ENCODE results near the gene CCDC88C.
"Not testable (repeated sequence)": the region's sequence is repeated elsewhere in the genome, so short reads cannot be mapped to it uniquely, and the experiment has no call there.

CCDC88C gene

GRCh38 chr14:91249841-91250616, 167.6 kb downstream of the CCDC88C start:
- no peak overlapping the region for H3K4me3 ChIP-seq (ENCODE audit: control insufficient read depth, low read depth, low read length)
- DNase-seq (ENCODE audit: low read depth) = no peak
- no peak for TF ChIP-seq CTCF (conservative IDR thresholded peaks at IDR 0.05; ENCODE audit: control insufficient read depth, insufficient read depth, low read depth, low read length)

DNA sequence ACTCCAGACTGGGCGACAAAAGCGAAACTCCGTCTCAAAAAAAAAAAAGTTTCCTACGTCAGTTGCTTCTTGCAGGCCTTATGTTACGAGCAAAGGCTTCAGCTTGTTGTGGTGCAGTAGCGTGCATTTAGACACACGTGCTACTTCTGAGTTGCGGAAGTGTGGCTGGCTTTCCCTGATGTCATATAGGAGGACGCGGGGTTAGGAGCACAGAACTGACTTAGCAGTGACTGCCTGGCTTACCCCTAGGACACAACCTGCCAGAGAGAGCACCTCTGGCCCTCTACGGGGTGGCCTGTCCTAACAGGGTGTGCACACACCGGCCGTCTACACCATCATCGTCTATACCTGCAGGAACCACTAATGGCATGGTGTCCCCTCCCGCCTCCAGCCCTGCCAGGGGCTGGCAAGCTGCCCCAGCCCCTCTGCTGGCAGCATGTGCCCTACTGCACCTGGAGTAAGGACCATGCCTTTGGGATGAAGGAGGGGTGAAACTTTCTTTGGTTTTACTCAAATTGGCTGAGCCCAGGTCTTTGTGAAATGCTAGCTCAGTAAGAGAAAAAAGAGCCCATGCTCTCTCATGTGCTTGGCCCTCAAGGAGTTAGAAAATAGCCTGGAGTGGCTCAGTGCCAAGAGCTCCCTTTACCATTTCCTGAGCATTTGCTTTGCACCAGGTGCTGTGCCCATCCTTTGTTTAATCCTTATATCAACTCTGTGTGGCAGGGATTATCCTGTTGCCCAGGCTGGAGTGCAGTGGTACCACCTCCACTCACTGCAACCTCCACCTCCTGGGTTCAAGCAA, 171.4 kb downstream of the CCDC88C start:
- DNase-seq (ENCODE audit: low read depth) = no peak
- H3K4me3 ChIP-seq (ENCODE audit: control insufficient read depth, low read depth, low read length) = no peak overlapping the region
- no peak for TF ChIP-seq CTCF (conservative IDR thresholded peaks at IDR 0.05; ENCODE audit: control insufficient read depth, insufficient read depth, low read depth, low read length)

- DNase-seq (ENCODE audit: low read depth); H3K4me3 ChIP-seq (ENCODE audit: control insufficient read depth, low read depth, low read length): not testable (repeated sequence)
Measured at GRCh38 chr14:91245616-91246015, 172.0 kb downstream of the CCDC88C start.

- DNase-seq (ENCODE audit: low read depth) = no peak
Measured at GRCh38 chr14:91245029-91245428, 172.6 kb downstream of the CCDC88C start.

DNA sequence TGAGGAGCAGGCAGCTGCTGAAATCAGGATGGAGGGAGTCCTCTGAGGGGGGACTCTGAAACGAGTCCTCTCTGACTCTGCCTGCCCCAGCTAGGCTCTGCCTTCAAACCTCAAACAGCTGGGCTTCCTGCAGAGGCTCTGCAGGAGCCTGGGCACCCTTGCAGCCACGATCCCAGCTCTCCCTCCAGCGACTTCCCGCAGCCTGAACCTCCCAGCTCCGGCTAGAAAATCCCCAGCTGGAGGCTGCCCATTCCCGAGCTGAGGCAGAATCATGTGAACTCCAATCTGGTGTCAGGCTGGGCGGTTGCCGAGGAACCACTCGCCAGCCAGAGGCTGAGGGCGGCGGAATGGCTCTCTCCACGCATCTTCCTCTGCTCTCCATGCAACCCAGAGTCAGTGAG, 173.1 kb downstream of the CCDC88C start, which contains the start of gene GPR68:
Gene GPR68 (minus strand): TSS at position 204 of the 401 bp plus-strand sequence. CDS start 9,654 bp downstream, outside the sequence.
- no peak for TF ChIP-seq CTCF (conservative IDR thresholded peaks at IDR 0.05; ENCODE audit: control insufficient read depth, insufficient read depth, low read depth, low read length)
- peak within 1 kb of the TSS; percentile 6 for H3K4me3 ChIP-seq (ENCODE audit: control insufficient read depth, low read depth, low read length)
- peak; percentile 66 for DNase-seq (ENCODE audit: low read depth)

More at GRCh38 chr14:91245029-91245428, 172.6 kb downstream of the CCDC88C start:
- TF ChIP-seq CTCF (conservative IDR thresholded peaks at IDR 0.05; ENCODE audit: control insufficient read depth, insufficient read depth, low read depth, low read length) = no peak
- no peak overlapping the region for H3K4me3 ChIP-seq (ENCODE audit: control insufficient read depth, low read depth, low read length)

DNA sequence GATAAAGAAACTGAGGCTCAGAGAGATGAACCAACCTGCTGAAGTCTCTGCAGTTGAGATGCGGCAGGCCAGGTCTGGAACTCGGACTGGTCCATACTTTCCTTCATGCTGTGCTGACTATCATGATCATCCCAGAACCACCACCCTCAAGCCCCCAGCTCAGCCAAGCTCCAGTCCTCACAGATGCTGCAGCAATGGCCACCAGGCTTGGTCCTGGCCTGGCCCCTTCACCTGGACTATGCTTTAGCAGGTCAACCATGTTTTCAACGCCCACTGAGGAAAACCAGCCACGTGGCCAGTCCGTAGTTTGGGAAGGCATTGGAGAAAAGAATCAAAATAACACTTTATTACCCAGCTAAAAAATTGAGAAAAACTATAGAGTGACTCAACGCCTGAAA, 174.5 kb downstream of the CCDC88C start:
- H3K4me3 ChIP-seq (ENCODE audit: control insufficient read depth, low read depth, low read length) = no peak overlapping the region
- no peak for DNase-seq (ENCODE audit: low read depth)
- TF ChIP-seq CTCF (conservative IDR thresholded peaks at IDR 0.05; ENCODE audit: control insufficient read depth, insufficient read depth, low read depth, low read length) = no peak

DNA sequence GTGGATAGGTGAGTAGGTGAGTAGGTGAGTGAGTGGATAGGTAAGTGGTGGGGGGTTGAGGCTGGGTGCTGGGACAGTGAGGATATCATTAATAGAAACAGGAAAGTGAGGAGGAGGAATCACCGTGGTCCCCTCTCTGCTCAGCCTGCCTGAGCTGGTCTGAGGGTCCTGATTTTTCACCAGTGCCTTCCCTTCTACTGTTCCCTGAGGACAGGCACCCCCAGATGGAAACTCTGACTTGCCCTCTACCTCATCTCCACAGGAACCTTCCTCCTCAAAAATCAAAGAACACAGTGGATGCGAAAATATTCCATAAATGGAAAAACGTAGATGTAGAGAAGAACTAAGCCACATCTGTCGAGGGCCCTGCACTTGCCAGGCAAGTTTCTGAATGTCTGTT, 175.0 kb downstream of the CCDC88C start:
- no peak overlapping the region for H3K4me3 ChIP-seq (ENCODE audit: control insufficient read depth, low read depth, low read length)

More for the DNA sequence above, 175.0 kb downstream of the CCDC88C start:
- DNase-seq (ENCODE audit: low read depth) = no peak
- no peak for TF ChIP-seq CTCF (conservative IDR thresholded peaks at IDR 0.05; ENCODE audit: control insufficient read depth, insufficient read depth, low read depth, low read length)
